HepG2 (cell line): ENCODE results near the gene NECTIN2. TPM values are rescaled to one million over a fixed set of nuclear protein-coding genes. Genes with fewer than 3 reads are reported as not detected.

Source experiments
- BRCA1 ChIP-seq: sonication (generic); formaldehyde crosslinking; IDR thresholded peaks from 2 replicates; pipeline ENCODE4 v1.4.0; 2020; ENCODE audit warnings: missing genetic modification reagents
- CBFB ChIP-seq: sonication (generic); formaldehyde crosslinking; IDR thresholded peaks from 2 replicates; pipeline ENCODE4 v1.4.0; 2020; ENCODE audit warnings: missing genetic modification reagents
- EHMT2 ChIP-seq: fragments of 200-600 bp; sonication (generic); IDR thresholded peaks from 2 replicates; pipeline ENCODE4 v1.7.0; 2017; ENCODE audit warnings: antibody characterized with exemption, low read depth, low read length, borderline replicate concordance
- FOXC1 ChIP-seq: sonication (generic); formaldehyde crosslinking; IDR thresholded peaks from 2 replicates; pipeline ENCODE4 v1.8.0; 2022; ENCODE audit warnings: mild to moderate bottlenecking, missing genetic modification reagents, borderline replicate concordance
- KDM1A ChIP-seq: IDR thresholded peaks from 2 replicates; pipeline ENCODE4 v1.6.1; 2016; ENCODE audit warnings: missing compliant biosample characterization
- KDM2A ChIP-seq: sonication (generic); formaldehyde crosslinking; IDR thresholded peaks from 2 replicates; pipeline ENCODE4 v1.4.0; 2020; ENCODE audit warnings: low read depth, missing genetic modification reagents, borderline replicate concordance
- KDM3A ChIP-seq: IDR thresholded peaks from 2 replicates; pipeline ENCODE4 v1.6.1; 2018; ENCODE audit warnings: low read depth, missing compliant biosample characterization
- LCORL ChIP-seq, 2 experiments: fragments of 450-650 bp in 1 of 2; sonication (generic) in 1 of 2; formaldehyde crosslinking in 1 of 2; IDR thresholded peaks; 2 replicates each; pipeline versions ENCODE4 v1.5.0 to v1.6.1; 2017 to 2020; ENCODE audit warnings: antibody characterized with exemption in 1 of 2, missing genetic modification reagents in 1 of 2
- ZC3H13 ChIP-seq: sonication (generic); formaldehyde crosslinking; IDR thresholded peaks from 2 replicates; pipeline ENCODE4 v1.8.1; 2023; ENCODE audit warnings: mild to moderate bottlenecking, missing genetic modification reagents, moderate library complexity
- ZFP90 ChIP-seq: sonication (generic); formaldehyde crosslinking; IDR thresholded peaks from 2 replicates; pipeline ENCODE4 v1.8.0; 2022; ENCODE audit warnings: missing genetic modification reagents, mild to moderate bottlenecking, inconsistent platforms, borderline replicate concordance
- ZNF274 ChIP-seq: sonication (generic); formaldehyde crosslinking; IDR thresholded peaks from 2 replicates; pipeline ENCODE4 v1.5.1; 2020; ENCODE audit warnings: mild to moderate bottlenecking, missing genetic modification reagents
- ZNF431 ChIP-seq: sonication (generic); formaldehyde crosslinking; IDR thresholded peaks from 2 replicates; pipeline ENCODE4 v1.9.0; 2022; ENCODE audit warnings: missing genetic modification reagents, low read depth, mild to moderate bottlenecking, borderline replicate concordance
- ZNF558 ChIP-seq: sonication (generic); formaldehyde crosslinking; IDR thresholded peaks from 2 replicates; pipeline ENCODE4 v1.9.0; 2022; ENCODE audit warnings: mild to moderate bottlenecking, missing genetic modification reagents, borderline replicate concordance
- polyA plus RNA-seq, 8 experiments: library from polyadenylated mRNA; depleted of rRNA in 3 of 8; stranded (reverse) in 7 of 8; unstranded in 1 of 8; fragments of >200 nt; fragmentation: Illumina TruSeq in 4 of 8; extraction: Trizol in 4 of 8; gene quantifications; 2 replicates each; pipeline versions ENCODE4 v1.2.1 to v1.2.3, GENCODE V29; 2011 to 2016; ENCODE audit warnings: low read depth in 4 of 8, missing spikeins in 1 of 8, mixed read lengths in 1 of 8; ENCODE audit not compliant: insufficient read depth in 1 of 8
- total RNA-seq, 5 experiments: library from RNA; depleted of rRNA; stranded (reverse); fragments of >200 nt; fragmentation: Illumina TruSeq; extraction: Trizol; gene quantifications; 2 replicates each; pipeline ENCODE4 v1.2.3, GENCODE V29; 2016; ENCODE audit warnings: low read depth in 1 of 5
- TF ChIP-seq, protein P1 (sequence below): sonication (generic); formaldehyde crosslinking; IDR thresholded peaks from 2 replicates; pipeline ENCODE4 v1.4.0; 2020; ENCODE audit warnings: missing genetic modification reagents
- TF ChIP-seq, protein P2 (sequence below): sonication (generic); formaldehyde crosslinking; IDR thresholded peaks from 2 replicates; pipeline ENCODE4 v1.8.0; 2022; ENCODE audit warnings: missing genetic modification reagents, mild to moderate bottlenecking, inconsistent platforms, borderline replicate concordance
- TF ChIP-seq, protein P3 (sequence below): sonication (generic); formaldehyde crosslinking; conservative IDR thresholded peaks from 2 replicates; pipeline ENCODE4 v1.4.0; 2020; ENCODE audit warnings: mild to moderate bottlenecking, missing genetic modification reagents, moderate library complexity
- TF ChIP-seq, protein P4 (sequence below): sonication (generic); formaldehyde crosslinking; IDR thresholded peaks from 2 replicates; pipeline ENCODE4 v1.4.0; 2020; ENCODE audit warnings: missing genetic modification reagents

NECTIN2 gene
- total and polyA plus RNA-seq, 2 of the 13 experiments (the other 11 are each of a cell fraction or from before 2014, with no cell fraction given), result 75.4 to 114 TPM

DNA sequence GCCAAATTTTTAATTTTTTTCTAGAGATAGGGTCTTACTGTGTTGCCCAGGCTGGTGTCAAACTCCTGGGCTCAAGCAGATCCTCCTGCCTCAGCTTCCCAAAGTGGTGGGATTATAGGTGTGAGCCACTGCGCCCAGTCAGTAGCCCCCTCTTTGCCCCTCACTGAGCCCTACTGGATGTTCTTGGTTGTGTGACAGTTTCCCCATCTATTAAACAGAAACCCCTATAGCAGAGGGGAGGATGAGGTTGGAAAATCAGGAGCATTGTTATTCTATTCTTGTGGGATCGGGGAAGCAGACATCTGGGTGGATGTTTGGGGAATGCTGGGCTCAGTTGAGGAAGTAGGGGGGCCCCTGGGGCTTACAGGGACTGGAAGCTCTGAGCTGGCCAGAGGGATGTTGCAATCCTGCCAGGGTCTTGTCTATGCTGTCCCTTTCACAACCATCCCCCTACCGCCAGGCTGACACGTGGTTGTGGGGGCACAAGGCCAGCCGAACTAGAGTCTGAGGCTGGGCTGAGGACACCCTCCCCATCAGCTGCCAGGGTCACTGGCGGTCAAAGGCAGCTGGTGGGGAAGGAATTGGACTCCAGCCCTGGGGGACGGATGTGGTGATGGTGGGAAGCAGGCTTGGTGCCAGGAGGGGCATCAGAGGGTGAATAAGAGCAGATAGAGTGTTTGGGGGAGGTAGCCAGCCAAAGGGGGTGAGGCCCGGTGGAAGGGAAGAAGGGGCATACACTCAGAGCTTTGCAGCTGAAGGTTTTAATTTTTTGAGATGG lies 79.2 kb downstream of the NECTIN2 start (continued):
- TF ChIP-seq ZC3H13 (CRISPR knock-in tag), result peak; percentile 95
- peak; percentile 72; the same call in 1 of the 2 replicates for TF ChIP-seq ZFP90 (CRISPR knock-in tag)
- TF ChIP-seq KDM3A, result peak; percentile 99
- TF ChIP-seq ZNF558 (CRISPR knock-in tag), result peak; percentile 69; the same call in 1 of the 2 replicates
- peak; percentile 93 for TF ChIP-seq KDM2A (CRISPR knock-in tag)
- TF ChIP-seq, protein P1, sequence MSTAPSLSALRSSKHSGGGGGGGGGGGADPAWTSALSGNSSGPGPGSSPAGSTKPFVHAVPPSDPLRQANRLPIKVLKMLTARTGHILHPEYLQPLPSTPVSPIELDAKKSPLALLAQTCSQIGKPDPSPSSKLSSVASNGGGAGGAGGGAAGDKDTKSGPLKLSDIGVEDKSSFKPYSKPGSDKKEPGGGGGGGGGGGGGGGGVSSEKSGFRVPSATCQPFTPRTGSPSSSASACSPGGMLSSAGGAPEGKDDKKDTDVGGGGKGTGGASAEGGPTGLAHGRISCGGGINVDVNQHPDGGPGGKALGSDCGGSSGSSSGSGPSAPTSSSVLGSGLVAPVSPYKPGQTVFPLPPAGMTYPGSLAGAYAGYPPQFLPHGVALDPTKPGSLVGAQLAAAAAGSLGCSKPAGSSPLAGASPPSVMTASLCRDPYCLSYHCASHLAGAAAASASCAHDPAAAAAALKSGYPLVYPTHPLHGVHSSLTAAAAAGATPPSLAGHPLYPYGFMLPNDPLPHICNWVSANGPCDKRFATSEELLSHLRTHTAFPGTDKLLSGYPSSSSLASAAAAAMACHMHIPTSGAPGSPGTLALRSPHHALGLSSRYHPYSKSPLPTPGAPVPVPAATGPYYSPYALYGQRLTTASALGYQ (CRISPR knock-in tag), result peak; percentile 88
- peak; percentile 64; the same call in 1 of the 2 replicates for TF ChIP-seq FOXC1 (CRISPR knock-in tag)
- TF ChIP-seq, protein P2, sequence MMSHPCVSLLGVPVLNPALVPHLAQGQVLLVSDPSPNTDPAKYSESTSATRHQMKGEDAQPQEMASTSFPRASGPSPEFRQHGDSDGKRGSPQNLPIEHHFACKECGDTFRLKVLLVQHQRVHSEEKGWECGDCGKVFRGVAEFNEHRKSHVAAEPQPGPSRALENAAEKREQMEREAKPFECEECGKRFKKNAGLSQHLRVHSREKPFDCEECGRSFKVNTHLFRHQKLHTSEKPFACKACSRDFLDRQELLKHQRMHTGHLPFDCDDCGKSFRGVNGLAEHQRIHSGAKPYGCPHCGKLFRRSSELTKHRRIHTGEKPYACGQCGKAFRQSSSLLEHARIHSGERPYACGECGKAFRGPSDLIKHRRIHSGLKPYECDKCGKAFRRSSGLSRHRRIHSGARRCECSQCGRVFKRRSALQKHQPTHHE (CRISPR knock-in tag), result peak; percentile 83; the same call in 1 of the 2 replicates
- peak; percentile 92 for TF ChIP-seq ZNF431
- TF ChIP-seq CBFB, result peak; percentile 95
- TF ChIP-seq, protein P3, sequence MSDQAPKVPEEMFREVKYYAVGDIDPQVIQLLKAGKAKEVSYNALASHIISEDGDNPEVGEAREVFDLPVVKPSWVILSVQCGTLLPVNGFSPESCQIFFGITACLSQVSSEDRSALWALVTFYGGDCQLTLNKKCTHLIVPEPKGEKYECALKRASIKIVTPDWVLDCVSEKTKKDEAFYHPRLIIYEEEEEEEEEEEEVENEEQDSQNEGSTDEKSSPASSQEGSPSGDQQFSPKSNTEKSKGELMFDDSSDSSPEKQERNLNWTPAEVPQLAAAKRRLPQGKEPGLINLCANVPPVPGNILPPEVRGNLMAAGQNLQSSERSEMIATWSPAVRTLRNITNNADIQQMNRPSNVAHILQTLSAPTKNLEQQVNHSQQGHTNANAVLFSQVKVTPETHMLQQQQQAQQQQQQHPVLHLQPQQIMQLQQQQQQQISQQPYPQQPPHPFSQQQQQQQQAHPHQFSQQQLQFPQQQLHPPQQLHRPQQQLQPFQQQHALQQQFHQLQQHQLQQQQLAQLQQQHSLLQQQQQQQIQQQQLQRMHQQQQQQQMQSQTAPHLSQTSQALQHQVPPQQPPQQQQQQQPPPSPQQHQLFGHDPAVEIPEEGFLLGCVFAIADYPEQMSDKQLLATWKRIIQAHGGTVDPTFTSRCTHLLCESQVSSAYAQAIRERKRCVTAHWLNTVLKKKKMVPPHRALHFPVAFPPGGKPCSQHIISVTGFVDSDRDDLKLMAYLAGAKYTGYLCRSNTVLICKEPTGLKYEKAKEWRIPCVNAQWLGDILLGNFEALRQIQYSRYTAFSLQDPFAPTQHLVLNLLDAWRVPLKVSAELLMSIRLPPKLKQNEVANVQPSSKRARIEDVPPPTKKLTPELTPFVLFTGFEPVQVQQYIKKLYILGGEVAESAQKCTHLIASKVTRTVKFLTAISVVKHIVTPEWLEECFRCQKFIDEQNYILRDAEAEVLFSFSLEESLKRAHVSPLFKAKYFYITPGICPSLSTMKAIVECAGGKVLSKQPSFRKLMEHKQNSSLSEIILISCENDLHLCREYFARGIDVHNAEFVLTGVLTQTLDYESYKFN (CRISPR knock-in tag), result peak; percentile 99
- peak; percentile 61; the same call in 1 of the 2 replicates for TF ChIP-seq LCORL (IDR thresholded peaks at IDR 0.05)
- peak; percentile 99 for TF ChIP-seq LCORL (CRISPR knock-in tag; IDR thresholded peaks at IDR 0.05)
- peak; percentile 62; the same call in 1 of the 2 replicates for TF ChIP-seq BRCA1 (CRISPR knock-in tag)
- peak; percentile 77; the same call in 1 of the 2 replicates for TF ChIP-seq ZNF274 (CRISPR knock-in tag)
- 0 out of 2 replicates have a peak, but pooled peaks have one; percentile 47 for TF ChIP-seq KDM1A (CRISPR knock-in tag)
- TF ChIP-seq, protein P4, sequence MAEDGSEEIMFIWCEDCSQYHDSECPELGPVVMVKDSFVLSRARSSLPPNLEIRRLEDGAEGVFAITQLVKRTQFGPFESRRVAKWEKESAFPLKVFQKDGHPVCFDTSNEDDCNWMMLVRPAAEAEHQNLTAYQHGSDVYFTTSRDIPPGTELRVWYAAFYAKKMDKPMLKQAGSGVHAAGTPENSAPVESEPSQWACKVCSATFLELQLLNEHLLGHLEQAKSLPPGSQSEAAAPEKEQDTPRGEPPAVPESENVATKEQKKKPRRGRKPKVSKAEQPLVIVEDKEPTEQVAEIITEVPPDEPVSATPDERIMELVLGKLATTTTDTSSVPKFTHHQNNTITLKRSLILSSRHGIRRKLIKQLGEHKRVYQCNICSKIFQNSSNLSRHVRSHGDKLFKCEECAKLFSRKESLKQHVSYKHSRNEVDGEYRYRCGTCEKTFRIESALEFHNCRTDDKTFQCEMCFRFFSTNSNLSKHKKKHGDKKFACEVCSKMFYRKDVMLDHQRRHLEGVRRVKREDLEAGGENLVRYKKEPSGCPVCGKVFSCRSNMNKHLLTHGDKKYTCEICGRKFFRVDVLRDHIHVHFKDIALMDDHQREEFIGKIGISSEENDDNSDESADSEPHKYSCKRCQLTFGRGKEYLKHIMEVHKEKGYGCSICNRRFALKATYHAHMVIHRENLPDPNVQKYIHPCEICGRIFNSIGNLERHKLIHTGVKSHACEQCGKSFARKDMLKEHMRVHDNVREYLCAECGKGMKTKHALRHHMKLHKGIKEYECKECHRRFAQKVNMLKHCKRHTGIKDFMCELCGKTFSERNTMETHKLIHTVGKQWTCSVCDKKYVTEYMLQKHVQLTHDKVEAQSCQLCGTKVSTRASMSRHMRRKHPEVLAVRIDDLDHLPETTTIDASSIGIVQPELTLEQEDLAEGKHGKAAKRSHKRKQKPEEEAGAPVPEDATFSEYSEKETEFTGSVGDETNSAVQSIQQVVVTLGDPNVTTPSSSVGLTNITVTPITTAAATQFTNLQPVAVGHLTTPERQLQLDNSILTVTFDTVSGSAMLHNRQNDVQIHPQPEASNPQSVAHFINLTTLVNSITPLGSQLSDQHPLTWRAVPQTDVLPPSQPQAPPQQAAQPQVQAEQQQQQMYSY (CRISPR knock-in tag), result 0 out of 2 replicates have a peak, but pooled peaks have one; percentile 28
- TF ChIP-seq EHMT2, result no peak
